ENCODE measurements around the gene CTRL. TPM values are rescaled to one million over a fixed set of nuclear protein-coding genes. Genes with fewer than 3 reads are reported as not detected.
A peak's percentile ranks its signal among the peaks of the same experiment; 100 is the strongest.
"Not testable (repeated sequence)": the region's sequence is repeated elsewhere in the genome, so short reads cannot be mapped to it uniquely, and the experiment has no call there.

CTRL gene
- total RNA-seq, 2 experiments from 2014 or later, result 6.2 to 6.8 TPM

- peak overlapping the region; percentile 100 for H3K4me3 Mint-ChIP-seq
- H3K27me3 Mint-ChIP-seq, H3K9me3 Mint-ChIP-seq, DNase-seq: not testable (repeated sequence)
- peaks cover 47% of the 10 kb centered on the region for H3K4me1 Mint-ChIP-seq
- peaks cover 58% of the 10 kb centered on the region for H3K36me3 Mint-ChIP-seq
- H3K27ac Mint-ChIP-seq, result peak overlapping the region; percentile 100
Measured at GRCh38 chr16:67937713-67938112, 6.1 kb upstream of the CTRL start.

DNA sequence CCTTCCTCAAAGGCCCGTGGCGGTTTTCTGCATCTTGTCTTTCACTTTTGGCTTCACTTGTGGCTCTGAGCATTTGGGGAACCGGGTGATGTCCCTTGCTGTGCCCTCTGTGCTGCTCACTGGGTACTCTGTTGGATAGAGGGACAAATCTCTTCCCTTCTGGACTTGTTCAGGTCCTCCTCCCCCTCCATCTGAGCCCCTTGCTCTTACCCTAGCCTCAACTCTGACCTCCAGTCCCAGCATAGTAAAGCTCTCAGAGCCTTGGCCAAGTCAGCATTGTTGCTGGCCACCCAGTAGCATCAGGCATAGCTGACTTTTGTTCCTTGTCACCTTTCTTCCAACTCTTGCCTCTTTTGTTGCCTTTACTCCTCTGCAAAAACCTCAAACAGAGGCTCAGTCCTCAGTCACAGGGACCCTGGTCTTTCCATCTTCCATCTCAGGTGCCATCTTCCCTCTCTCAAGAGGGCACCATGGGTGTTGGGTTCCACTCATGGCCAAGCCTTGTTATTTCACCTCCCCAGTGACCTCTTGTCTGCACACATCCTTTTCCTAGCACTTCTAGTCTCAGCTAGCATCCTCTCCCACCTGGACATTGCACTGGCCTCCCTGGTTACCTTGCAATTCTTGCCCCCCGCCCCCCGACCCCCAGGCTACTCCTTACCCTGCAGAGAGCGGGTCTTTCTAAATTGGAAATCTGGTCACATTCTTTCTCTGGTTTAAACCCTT is 5.4 kb upstream of the CTRL start:
- peak overlapping the region; percentile 100 for H3K27ac Mint-ChIP-seq
- peak; percentile 81 for DNase-seq
- H3K4me3 Mint-ChIP-seq, result peak overlapping the region; percentile 100
- H3K4me1 Mint-ChIP-seq, result peaks cover 45% of the 10 kb centered on the region
- no peaks in the 10 kb centered on the region for H3K9me3 Mint-ChIP-seq
- H3K36me3 Mint-ChIP-seq, result peaks cover 62% of the 10 kb centered on the region
- H3K27me3 Mint-ChIP-seq, result peaks cover 3% of the 10 kb centered on the region

- H3K4me3 Mint-ChIP-seq, result peak within 1 kb of the TSS; percentile 100
- H3K36me3 Mint-ChIP-seq, result peaks cover 57% of the 10 kb centered on the region
- no peak for DNase-seq
- H3K9me3 Mint-ChIP-seq, result no peaks in the 10 kb centered on the region
- H3K4me1 Mint-ChIP-seq, result peaks cover 39% of the 10 kb centered on the region
- peaks cover 3% of the 10 kb centered on the region for H3K27me3 Mint-ChIP-seq
- H3K27ac Mint-ChIP-seq, result peak within 1 kb of the TSS; percentile 100
Measured at GRCh38 chr16:67936124-67936879, 4.6 kb upstream of the CTRL start, which contains the start of gene PSMB10. Gene PSMB10, minus strand, starts transcription at chr16:67936850. Its CDS starts 101 bp downstream, at chr16:67936749.

- H3K27me3 Mint-ChIP-seq, result peaks cover 3% of the 10 kb centered on the region
- H3K27ac Mint-ChIP-seq, result peak overlapping the region; percentile 100
- peak; percentile 97 for DNase-seq
- no peaks in the 10 kb centered on the region for H3K9me3 Mint-ChIP-seq
- peaks cover 57% of the 10 kb centered on the region for H3K36me3 Mint-ChIP-seq
- H3K4me1 Mint-ChIP-seq, result peaks cover 39% of the 10 kb centered on the region
- peak overlapping the region; percentile 100 for H3K4me3 Mint-ChIP-seq
Measured at GRCh38 chr16:67935402-67936123, 3.9 kb upstream of the CTRL start.

DNA sequence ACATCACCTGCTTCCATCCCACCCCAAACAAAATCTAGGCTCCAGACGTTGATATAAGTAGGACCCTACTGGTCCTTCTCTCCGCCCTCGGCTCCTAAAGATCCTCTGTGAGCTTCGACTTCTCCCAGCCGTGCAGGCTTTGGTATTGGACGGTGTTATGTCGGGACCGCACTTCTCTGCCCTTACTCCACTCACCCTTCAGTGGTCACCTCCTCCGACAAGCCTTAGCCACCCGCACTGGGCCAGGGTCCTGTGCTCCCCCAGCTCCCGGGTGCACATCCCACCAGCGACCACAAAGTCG is 3.4 kb upstream of the CTRL start:
- DNase-seq, result no peak
- Mint-ChIP-seq H3K4me1 (peaks cover 34% of the 10 kb centered on the region), H3K27ac (peak overlapping the region; percentile 100), H3K4me3 (peak overlapping the region; percentile 100), H3K9me3 (no peaks in the 10 kb centered on the region), H3K27me3 (peaks cover 3% of the 10 kb centered on the region), H3K36me3 (peaks cover 54% of the 10 kb centered on the region)

- H3K27me3 Mint-ChIP-seq, result peaks cover 3% of the 10 kb centered on the region
- H3K36me3 Mint-ChIP-seq, result peaks cover 49% of the 10 kb centered on the region
- H3K9me3 Mint-ChIP-seq, result no peaks in the 10 kb centered on the region
- DNase-seq, result no peak
- peak overlapping the region; percentile 100 for H3K27ac Mint-ChIP-seq
- peak overlapping the region; percentile 100 for H3K4me3 Mint-ChIP-seq
- peaks cover 29% of the 10 kb centered on the region for H3K4me1 Mint-ChIP-seq
Measured at GRCh38 chr16:67934306-67935100, 2.8 kb upstream of the CTRL start.

DNA sequence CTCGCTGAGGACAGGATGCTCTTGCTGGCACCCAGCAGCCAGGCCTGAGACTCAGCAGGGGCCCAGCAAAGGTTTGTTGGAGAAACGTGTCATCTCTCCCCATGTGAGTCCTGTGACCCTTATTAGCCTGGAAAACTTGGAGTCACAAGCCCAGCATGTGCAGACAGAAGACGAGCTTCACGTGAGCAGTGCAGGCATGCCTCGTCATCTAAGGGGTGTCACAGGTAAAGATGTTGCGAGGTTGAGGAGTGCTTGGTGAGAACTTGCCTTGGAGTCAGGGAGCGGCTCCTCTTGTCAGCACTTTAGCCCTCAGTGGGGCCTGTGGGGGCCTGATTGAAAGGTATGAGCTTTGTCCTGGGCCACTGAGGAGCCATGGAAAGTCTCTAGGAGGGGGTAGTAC is 2.1 kb upstream of the CTRL start:
- H3K9me3 Mint-ChIP-seq, result no peaks in the 10 kb centered on the region
- DNase-seq, result no peak
- H3K27ac Mint-ChIP-seq, result peak overlapping the region; percentile 100
- peaks cover 3% of the 10 kb centered on the region for H3K27me3 Mint-ChIP-seq
- peaks cover 24% of the 10 kb centered on the region for H3K4me1 Mint-ChIP-seq
- peaks cover 46% of the 10 kb centered on the region for H3K36me3 Mint-ChIP-seq
- peak overlapping the region; percentile 100 for H3K4me3 Mint-ChIP-seq

GRCh38 chr16:67932462-67932840 is 789 bp upstream of the CTRL start:
- H3K27ac Mint-ChIP-seq, result no peak overlapping the region
- H3K27me3 Mint-ChIP-seq, result peaks cover 3% of the 10 kb centered on the region
- no peaks in the 10 kb centered on the region for H3K9me3 Mint-ChIP-seq
- DNase-seq, result no peak
- H3K4me3 Mint-ChIP-seq, result no peak overlapping the region
- H3K4me1 Mint-ChIP-seq, result peaks cover 26% of the 10 kb centered on the region
- peaks cover 44% of the 10 kb centered on the region for H3K36me3 Mint-ChIP-seq

DNA sequence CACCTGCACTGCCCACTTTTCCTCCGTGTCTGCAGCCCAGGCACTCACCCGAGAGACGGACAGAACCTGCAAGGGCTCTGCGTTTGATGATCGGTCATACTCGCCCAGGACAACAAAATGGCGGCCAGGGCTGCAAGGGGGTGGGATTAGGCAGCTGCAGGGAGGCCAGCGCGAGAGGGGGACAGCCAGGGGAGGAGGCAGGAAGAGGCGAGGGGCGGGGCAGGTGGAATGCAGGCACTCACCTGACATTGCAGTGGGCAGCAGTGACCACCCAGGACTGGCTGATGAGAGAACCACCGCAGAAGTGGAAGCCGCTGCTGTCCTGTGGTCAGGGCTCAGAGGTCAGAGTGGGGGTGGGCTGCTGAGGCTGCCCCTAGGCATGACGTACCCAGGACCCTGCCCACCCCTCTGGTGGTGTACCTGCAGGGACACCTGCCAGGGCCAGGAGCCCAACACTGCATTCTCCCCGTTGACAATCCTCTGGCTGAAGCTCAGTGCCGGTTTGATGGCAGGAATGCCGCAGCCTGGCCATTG is 917 bp downstream of the CTRL start:
- no peak for DNase-seq

GRCh38 chr16:67930191-67930590 is 1.5 kb downstream of the CTRL start:
- DNase-seq, result no peak
- H3K36me3 Mint-ChIP-seq, result peaks cover 24% of the 10 kb centered on the region
- H3K4me3 Mint-ChIP-seq, result no peak overlapping the region
- H3K27ac Mint-ChIP-seq, result no peak overlapping the region
- no peaks in the 10 kb centered on the region for H3K27me3 Mint-ChIP-seq
- no peaks in the 10 kb centered on the region for H3K9me3 Mint-ChIP-seq
- H3K4me1 Mint-ChIP-seq, result peaks cover 16% of the 10 kb centered on the region

More for the DNA sequence above, 917 bp downstream of the CTRL start:
- Mint-ChIP-seq H3K4me3 (no peak overlapping the region), H3K9me3 (no peaks in the 10 kb centered on the region), H3K4me1 (peaks cover 19% of the 10 kb centered on the region), H3K36me3 (peaks cover 30% of the 10 kb centered on the region), H3K27me3 (peaks cover under 1% of the 10 kb centered on the region), H3K27ac (no peak overlapping the region)

DNA sequence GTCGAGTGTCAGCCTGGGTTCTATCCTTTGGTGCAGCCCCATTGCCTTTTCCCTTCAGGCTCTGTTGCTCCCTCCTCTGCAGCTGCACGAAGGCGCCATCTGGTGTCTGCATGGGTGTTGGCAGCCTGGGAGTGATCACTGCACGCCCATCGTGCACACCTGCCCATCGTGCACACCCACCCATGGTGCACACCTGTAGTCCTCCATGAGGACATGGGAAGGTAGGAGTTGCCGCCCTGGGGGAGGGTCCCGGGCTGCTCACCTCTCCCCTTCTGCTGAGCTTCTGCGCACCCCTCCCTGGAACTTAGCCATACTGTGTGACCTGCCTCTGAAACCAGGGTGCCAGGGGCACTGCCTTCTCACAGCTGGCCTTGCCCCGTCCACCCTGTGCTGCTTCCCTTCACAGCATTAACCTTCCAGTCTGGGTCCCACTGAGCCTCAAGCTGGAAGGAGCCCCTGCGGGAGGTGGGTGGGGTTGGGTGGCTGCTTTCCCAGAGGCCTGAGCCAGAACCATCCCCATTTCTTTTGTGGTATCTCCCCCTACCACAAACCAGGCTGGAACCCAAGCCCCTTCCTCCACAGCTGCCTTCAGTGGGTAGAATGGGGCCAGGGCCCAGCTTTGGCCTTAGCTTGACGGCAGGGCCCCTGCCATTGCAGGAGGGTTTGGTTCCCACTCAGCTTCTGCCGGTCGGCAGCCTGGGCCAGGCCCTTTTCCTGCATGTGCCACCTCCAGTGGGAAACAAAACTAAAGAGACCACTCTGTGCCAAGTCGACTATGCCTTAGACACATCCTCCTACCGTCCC is 2.9 kb downstream of the CTRL start:
- H3K36me3 Mint-ChIP-seq, result peaks cover 10% of the 10 kb centered on the region
- no peaks in the 10 kb centered on the region for H3K27me3 Mint-ChIP-seq
- no peak overlapping the region for H3K4me3 Mint-ChIP-seq
- DNase-seq, result peak; percentile 77
- no peaks in the 10 kb centered on the region for H3K9me3 Mint-ChIP-seq
- peaks cover 4% of the 10 kb centered on the region for H3K4me1 Mint-ChIP-seq
- H3K27ac Mint-ChIP-seq, result no peak overlapping the region

GRCh38 chr16:67928147-67928546 is 3.5 kb downstream of the CTRL start:
- DNase-seq, result no peak

DNA sequence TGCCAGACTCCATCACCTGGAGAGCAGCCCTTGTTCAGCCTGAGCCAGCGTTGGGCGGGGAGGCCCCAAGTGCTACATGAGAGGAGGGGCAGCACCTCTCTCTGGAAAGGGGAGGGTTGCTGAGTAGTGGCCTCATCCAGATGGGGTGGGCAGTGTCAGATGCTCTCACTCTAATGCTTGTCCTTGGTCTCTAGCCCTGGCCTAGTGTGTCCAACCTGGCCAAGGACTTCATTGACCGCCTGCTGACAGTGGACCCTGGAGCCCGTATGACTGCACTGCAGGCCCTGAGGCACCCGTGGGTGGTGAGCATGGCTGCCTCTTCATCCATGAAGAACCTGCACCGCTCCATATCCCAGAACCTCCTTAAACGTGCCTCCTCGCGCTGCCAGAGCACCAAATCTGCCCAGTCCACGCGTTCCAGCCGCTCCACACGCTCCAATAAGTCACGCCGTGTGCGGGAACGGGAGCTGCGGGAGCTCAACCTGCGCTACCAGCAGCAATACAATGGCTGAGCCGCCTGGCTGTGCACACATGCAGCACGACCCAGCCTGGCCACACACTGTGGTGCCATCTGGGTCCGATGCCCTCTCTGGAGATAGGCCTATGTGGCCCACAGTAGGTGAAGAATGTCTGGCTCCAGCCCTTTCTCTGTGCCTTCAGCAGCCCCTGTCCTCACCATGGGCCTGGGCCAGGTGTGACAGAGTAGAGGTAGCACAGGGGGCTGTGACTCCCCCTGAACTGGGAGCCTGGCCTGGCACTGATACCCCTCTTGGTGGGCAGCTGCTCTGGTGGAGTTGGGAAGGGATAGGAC is 4.3 kb downstream of the CTRL start:
- Mint-ChIP-seq H3K27ac (no peak overlapping the region), H3K9me3 (no peaks in the 10 kb centered on the region), H3K27me3 (no peaks in the 10 kb centered on the region), H3K36me3 (peaks cover 2% of the 10 kb centered on the region), H3K4me3 (no peak overlapping the region), H3K4me1 (peaks cover 7% of the 10 kb centered on the region)
- DNase-seq, result no peak

More at GRCh38 chr16:67928147-67928546, 3.5 kb downstream of the CTRL start:
- H3K9me3 Mint-ChIP-seq, result no peaks in the 10 kb centered on the region
- H3K4me3 Mint-ChIP-seq, result no peak overlapping the region
- H3K27me3 Mint-ChIP-seq, result no peaks in the 10 kb centered on the region
- H3K36me3 Mint-ChIP-seq, result peaks cover 7% of the 10 kb centered on the region
- H3K27ac Mint-ChIP-seq, result no peak overlapping the region
- peaks cover 5% of the 10 kb centered on the region for H3K4me1 Mint-ChIP-seq

Measured in activated naive CD8-positive, alpha-beta T cell treated with anti-CD3 and anti-CD28 coated beads for 36 hours (primary cell).